ENCODE data around the gene PHACTR4. TPM values are rescaled to one million over a fixed set of nuclear protein-coding genes. Genes with fewer than 3 reads are reported as not detected.

The PHACTR4 gene
- total RNA-seq, 1 experiment from 2014 or later = 52.9 TPM

DNA sequence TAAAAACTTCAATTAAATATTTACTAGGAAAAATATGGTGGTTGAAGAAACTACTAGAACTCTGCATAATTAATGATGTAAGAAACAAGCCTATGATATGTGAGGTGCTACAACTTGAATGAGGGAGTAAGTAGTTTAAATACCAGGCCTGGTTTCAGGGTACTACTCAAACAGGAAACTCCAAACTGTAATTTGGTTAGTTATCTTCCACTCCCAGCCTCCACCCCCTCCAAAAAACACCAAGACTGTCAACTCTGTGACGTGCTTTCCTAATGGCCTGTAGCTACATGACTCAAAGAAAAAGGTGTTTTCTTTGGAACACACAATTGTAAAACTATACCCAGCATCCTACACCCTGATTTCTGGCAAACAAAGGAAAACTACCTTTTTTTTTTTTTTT lies 80.4 kb downstream of the PHACTR4 start:
- Mint-ChIP-seq H3K4me3 (no peak overlapping the region), H3K27ac (peak overlapping the region; percentile 85; the same call in 1 of the 2 replicates), H3K4me1 (no peaks in the 10 kb centered on the region), H3K27me3 (ENCODE audit: low read depth) (no peaks in the 10 kb centered on the region), H3K9me3 (no peaks in the 10 kb centered on the region), H3K36me3 (peaks cover 6% of the 10 kb centered on the region)
- POLR2A ChIA-PET = no interaction called here
- CTCF ChIA-PET = interaction anchor here (0.6 kb wide), 1 partner anchor 706 kb away, joined by 3 read pairs; no protein-coding TSS in a partner anchor
- TF ChIP-seq ELF4 (CRISPR knock-in tag; IDR thresholded peaks at IDR 0.05; ENCODE audit: low read depth) (no peak), SP1 (CRISPR knock-in tag; conservative IDR thresholded peaks at IDR 0.05) (no peak), ETV6 (CRISPR knock-in tag; IDR thresholded peaks at IDR 0.05) (no peak)
- TF ChIP-seq, protein P1, sequence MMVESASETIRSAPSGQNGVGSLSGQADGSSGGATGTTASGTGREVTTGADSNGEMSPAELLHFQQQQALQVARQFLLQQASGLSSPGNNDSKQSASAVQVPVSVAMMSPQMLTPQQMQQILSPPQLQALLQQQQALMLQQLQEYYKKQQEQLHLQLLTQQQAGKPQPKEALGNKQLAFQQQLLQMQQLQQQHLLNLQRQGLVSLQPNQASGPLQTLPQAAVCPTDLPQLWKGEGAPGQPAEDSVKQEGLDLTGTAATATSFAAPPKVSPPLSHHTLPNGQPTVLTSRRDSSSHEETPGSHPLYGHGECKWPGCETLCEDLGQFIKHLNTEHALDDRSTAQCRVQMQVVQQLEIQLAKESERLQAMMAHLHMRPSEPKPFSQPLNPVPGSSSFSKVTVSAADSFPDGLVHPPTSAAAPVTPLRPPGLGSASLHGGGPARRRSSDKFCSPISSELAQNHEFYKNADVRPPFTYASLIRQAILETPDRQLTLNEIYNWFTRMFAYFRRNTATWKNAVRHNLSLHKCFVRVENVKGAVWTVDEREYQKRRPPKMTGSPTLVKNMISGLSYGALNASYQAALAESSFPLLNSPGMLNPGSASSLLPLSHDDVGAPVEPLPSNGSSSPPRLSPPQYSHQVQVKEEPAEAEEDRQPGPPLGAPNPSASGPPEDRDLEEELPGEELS (CRISPR knock-in tag; IDR thresholded peaks at IDR 0.05) = no peak
- DNase-seq (ENCODE audit: low spot score) = no peak
- no peak for ATAC-seq

GRCh38 chr1:28450561-28450960 lies 81.0 kb downstream of the PHACTR4 start:
- ATAC-seq = no peak
- H3K27ac Mint-ChIP-seq = no peak overlapping the region
- CTCF ChIA-PET = no interaction called here

GRCh38 chr1:28451011-28451410 lies 81.5 kb downstream of the PHACTR4 start:
- TF ChIP-seq ELF4 (CRISPR knock-in tag; IDR thresholded peaks at IDR 0.05; ENCODE audit: low read depth) = no peak
- no peak for TF ChIP-seq ZNF423 (CRISPR knock-in tag; IDR thresholded peaks at IDR 0.05)
- no peak for TF ChIP-seq USF1 (CRISPR knock-in tag; IDR thresholded peaks at IDR 0.05)
- TF ChIP-seq, protein P2, sequence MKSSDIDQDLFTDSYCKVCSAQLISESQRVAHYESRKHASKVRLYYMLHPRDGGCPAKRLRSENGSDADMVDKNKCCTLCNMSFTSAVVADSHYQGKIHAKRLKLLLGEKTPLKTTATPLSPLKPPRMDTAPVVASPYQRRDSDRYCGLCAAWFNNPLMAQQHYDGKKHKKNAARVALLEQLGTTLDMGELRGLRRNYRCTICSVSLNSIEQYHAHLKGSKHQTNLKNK (CRISPR knock-in tag; IDR thresholded peaks at IDR 0.05) = no peak
- TF ChIP-seq OVOL2 (CRISPR knock-in tag; IDR thresholded peaks at IDR 0.05; ENCODE audit: borderline replicate concordance) = no peak
- TF ChIP-seq, protein P3, sequence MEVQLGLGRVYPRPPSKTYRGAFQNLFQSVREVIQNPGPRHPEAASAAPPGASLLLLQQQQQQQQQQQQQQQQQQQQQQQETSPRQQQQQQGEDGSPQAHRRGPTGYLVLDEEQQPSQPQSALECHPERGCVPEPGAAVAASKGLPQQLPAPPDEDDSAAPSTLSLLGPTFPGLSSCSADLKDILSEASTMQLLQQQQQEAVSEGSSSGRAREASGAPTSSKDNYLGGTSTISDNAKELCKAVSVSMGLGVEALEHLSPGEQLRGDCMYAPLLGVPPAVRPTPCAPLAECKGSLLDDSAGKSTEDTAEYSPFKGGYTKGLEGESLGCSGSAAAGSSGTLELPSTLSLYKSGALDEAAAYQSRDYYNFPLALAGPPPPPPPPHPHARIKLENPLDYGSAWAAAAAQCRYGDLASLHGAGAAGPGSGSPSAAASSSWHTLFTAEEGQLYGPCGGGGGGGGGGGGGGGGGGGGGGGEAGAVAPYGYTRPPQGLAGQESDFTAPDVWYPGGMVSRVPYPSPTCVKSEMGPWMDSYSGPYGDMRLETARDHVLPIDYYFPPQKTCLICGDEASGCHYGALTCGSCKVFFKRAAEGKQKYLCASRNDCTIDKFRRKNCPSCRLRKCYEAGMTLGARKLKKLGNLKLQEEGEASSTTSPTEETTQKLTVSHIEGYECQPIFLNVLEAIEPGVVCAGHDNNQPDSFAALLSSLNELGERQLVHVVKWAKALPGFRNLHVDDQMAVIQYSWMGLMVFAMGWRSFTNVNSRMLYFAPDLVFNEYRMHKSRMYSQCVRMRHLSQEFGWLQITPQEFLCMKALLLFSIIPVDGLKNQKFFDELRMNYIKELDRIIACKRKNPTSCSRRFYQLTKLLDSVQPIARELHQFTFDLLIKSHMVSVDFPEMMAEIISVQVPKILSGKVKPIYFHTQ (CRISPR knock-in tag; IDR thresholded peaks at IDR 0.05) = no peak
- ChIA-PET CTCF (no interaction called here), POLR2A (interaction anchor here (0.6 kb wide), 1 partner anchor 82 kb away, joined by 3 read pairs; no protein-coding TSS in a partner anchor)

More at GRCh38 chr1:28450561-28450960, 81.0 kb downstream of the PHACTR4 start:
- TF ChIP-seq ZNF121 (CRISPR knock-in tag; IDR thresholded peaks at IDR 0.05) = 0 out of 2 replicates have a peak, but pooled peaks have one; percentile 41
- TF ChIP-seq, protein P4, sequence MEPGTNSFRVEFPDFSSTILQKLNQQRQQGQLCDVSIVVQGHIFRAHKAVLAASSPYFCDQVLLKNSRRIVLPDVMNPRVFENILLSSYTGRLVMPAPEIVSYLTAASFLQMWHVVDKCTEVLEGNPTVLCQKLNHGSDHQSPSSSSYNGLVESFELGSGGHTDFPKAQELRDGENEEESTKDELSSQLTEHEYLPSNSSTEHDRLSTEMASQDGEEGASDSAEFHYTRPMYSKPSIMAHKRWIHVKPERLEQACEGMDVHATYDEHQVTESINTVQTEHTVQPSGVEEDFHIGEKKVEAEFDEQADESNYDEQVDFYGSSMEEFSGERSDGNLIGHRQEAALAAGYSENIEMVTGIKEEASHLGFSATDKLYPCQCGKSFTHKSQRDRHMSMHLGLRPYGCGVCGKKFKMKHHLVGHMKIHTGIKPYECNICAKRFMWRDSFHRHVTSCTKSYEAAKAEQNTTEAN (CRISPR knock-in tag; IDR thresholded peaks at IDR 0.05) = no peak
- Mint-ChIP-seq H3K4me1 (peaks cover 3% of the 10 kb centered on the region), H3K27me3 (ENCODE audit: low read depth) (no peaks in the 10 kb centered on the region), H3K36me3 (peaks cover 6% of the 10 kb centered on the region), H3K9me3 (no peaks in the 10 kb centered on the region), H3K4me3 (no peak overlapping the region)
- no peak for DNase-seq (ENCODE audit: low spot score)
- POLR2A ChIA-PET = interaction anchor here (0.6 kb wide), 1 partner anchor 82 kb away, joined by 3 read pairs; no protein-coding TSS in a partner anchor

DNA sequence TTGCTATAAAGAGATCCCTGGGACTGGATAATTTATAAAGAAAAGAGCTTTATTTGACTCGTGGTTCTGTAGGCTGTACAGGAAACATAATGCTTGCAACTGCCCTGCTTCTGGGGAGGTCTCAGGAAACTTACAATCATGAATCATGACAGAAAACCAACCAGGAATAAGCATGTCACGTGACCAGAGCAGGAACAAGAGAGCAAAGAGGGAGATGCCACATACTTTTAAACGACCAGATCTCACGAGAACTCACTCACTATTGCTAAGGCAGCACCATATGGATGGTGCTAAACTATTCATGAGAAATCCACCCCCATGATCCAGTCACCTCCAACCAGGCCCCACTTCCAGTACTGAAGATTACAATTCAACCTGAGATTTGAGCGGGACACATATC lies 86.5 kb downstream of the PHACTR4 start:
- no peak for DNase-seq (ENCODE audit: low spot score)
- no peak overlapping the region for H3K4me3 Mint-ChIP-seq
- ChIA-PET POLR2A (no interaction called here), CTCF (no interaction called here)
- no peak for TF ChIP-seq TEAD1 (CRISPR knock-in tag; IDR thresholded peaks at IDR 0.05)
- peaks cover 13% of the 10 kb centered on the region for H3K36me3 Mint-ChIP-seq
- H3K4me1 Mint-ChIP-seq = peaks cover 14% of the 10 kb centered on the region
- H3K27ac Mint-ChIP-seq = peak overlapping the region; percentile 81
- H3K9me3 Mint-ChIP-seq = no peaks in the 10 kb centered on the region
- ATAC-seq = no peak
- H3K27me3 Mint-ChIP-seq (ENCODE audit: low read depth) = no peaks in the 10 kb centered on the region

More at GRCh38 chr1:28451011-28451410, 81.5 kb downstream of the PHACTR4 start:
- Mint-ChIP-seq H3K4me1 (peaks cover 8% of the 10 kb centered on the region), H3K36me3 (peaks cover 6% of the 10 kb centered on the region), H3K9me3 (no peaks in the 10 kb centered on the region), H3K4me3 (no peak overlapping the region), H3K27ac (peak overlapping the region; percentile 49; the same call in 1 of the 2 replicates), H3K27me3 (ENCODE audit: low read depth) (no peaks in the 10 kb centered on the region)
- no peak for DNase-seq (ENCODE audit: low spot score)
- ATAC-seq = no peak
